ENCODE measurements around the gene HS1BP3.

DNA sequence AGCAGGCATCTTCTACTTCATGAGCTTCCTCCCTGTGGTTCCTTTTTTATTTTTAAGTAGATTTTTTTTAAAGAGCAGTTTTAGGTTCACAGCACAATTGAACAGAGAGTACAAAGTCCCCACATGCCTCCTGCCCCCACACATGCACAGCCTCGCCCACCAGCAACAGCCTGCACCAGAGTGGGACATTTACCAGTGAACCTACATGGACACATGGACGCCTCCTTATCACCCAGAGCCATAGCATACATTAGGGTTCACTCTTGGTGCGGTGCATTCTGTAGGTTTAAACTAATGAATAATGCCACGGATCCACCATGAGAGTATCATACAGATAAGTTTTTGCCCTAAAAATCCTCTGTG, 40.9 kb downstream of the HS1BP3 start:
- TF ChIP-seq, protein P1, sequence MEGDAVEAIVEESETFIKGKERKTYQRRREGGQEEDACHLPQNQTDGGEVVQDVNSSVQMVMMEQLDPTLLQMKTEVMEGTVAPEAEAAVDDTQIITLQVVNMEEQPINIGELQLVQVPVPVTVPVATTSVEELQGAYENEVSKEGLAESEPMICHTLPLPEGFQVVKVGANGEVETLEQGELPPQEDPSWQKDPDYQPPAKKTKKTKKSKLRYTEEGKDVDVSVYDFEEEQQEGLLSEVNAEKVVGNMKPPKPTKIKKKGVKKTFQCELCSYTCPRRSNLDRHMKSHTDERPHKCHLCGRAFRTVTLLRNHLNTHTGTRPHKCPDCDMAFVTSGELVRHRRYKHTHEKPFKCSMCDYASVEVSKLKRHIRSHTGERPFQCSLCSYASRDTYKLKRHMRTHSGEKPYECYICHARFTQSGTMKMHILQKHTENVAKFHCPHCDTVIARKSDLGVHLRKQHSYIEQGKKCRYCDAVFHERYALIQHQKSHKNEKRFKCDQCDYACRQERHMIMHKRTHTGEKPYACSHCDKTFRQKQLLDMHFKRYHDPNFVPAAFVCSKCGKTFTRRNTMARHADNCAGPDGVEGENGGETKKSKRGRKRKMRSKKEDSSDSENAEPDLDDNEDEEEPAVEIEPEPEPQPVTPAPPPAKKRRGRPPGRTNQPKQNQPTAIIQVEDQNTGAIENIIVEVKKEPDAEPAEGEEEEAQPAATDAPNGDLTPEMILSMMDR (conservative IDR thresholded peaks at IDR 0.05; ENCODE audit: low read depth, low read length), result no peak
- no peak for TF ChIP-seq RAD21 (IDR thresholded peaks at IDR 0.05; ENCODE audit: low read length)
- no peak for TF ChIP-seq POLR2A (IDR thresholded peaks at IDR 0.05; ENCODE audit: low read depth, low read length)
- no peak for TF ChIP-seq MAFK (IDR thresholded peaks at IDR 0.05; ENCODE audit: low read depth, low read length)
- TF ChIP-seq RFX5 (IDR thresholded peaks at IDR 0.05; ENCODE audit: low read depth, low read length), result no peak
- no peak for TF ChIP-seq RCOR1 (IDR thresholded peaks at IDR 0.05; ENCODE audit: insufficient replicate concordance, low read length)
- TF ChIP-seq BHLHE40 (IDR thresholded peaks at IDR 0.05; ENCODE audit: low read depth, low read length), result no peak
